ENCODE data around the gene CDK14. TPM values are rescaled to one million over a fixed set of nuclear protein-coding genes. Genes with fewer than 3 reads are reported as not detected.
"Not testable (repeated sequence)": the region's sequence is repeated elsewhere in the genome, so short reads cannot be mapped to it uniquely, and the experiment has no call there.

Gene CDK14
- total RNA-seq, 1 donor = 41.0 TPM

DNA sequence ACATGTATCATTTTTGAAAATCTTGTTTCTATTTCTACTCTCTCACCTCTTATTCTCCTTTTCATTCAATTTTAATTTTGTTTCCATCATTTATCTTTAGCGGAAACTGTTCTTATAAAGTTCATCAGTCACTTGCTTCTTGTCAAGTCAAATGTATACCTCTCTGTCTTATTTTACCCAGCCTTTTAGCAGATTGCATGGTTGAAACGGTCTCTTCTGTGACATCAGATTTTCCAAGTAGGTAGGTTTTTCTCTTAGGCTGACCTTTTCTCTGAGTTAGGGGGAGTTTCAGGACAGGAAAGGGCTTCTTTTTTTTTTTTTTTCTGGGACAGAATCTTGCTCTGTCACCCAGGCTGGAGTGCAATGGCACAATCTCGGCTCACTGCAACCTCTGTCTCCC is 195.5 kb downstream of the CDK14 start:
- TF ChIP-seq, protein P1, sequence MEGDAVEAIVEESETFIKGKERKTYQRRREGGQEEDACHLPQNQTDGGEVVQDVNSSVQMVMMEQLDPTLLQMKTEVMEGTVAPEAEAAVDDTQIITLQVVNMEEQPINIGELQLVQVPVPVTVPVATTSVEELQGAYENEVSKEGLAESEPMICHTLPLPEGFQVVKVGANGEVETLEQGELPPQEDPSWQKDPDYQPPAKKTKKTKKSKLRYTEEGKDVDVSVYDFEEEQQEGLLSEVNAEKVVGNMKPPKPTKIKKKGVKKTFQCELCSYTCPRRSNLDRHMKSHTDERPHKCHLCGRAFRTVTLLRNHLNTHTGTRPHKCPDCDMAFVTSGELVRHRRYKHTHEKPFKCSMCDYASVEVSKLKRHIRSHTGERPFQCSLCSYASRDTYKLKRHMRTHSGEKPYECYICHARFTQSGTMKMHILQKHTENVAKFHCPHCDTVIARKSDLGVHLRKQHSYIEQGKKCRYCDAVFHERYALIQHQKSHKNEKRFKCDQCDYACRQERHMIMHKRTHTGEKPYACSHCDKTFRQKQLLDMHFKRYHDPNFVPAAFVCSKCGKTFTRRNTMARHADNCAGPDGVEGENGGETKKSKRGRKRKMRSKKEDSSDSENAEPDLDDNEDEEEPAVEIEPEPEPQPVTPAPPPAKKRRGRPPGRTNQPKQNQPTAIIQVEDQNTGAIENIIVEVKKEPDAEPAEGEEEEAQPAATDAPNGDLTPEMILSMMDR (IDR thresholded peaks at IDR 0.05; ENCODE audit: insufficient read depth, low read depth, low read length) = no peak
- H3K4me3 ChIP-seq (ENCODE audit: low read depth, low read length) = no peak overlapping the region
- no peak for DNase-seq (ENCODE audit: low read depth)

DNA sequence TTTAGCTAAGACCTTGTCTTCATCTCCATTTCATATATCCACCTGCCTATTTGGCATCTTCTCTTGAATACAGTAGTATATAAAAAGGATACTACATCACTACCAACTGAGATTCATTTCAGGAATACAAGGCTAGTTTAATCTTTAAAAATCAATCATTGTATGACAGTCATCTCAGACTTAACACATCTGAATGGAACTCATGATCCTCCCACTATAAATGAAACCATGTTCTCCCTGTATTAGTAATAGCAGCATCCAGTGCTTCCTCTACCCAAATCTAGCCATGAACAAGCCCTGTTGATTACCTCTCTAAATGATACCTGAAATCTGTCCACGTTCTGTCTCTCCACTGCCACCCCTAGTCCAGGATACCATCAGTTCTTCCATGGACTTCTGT is 196.2 kb downstream of the CDK14 start:
- no peak for DNase-seq (ENCODE audit: low read depth)
- TF ChIP-seq, protein P1 (IDR thresholded peaks at IDR 0.05; ENCODE audit: insufficient read depth, low read depth, low read length) = no peak
- no peak overlapping the region for H3K4me3 ChIP-seq (ENCODE audit: low read depth, low read length)

DNA sequence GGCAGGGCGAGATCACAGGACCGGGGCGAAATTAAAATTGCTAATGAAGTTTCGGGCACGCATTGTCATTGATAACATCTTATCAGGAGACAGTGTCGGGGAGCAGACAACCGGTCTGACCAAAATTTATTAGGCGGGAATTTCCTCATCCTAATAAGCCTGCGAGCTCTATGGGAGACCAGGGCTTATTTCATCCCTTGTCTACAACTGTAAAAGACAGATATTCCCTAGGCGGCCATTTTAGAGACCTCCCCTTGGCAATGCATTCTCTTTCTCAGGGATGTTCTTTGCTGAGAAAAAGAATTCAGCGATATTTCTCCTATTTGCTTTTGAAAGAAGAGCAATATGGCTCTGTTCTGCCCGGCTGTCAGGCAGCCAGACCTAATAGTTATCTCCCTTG is 198.1 kb downstream of the CDK14 start:
- not testable (repeated sequence) for DNase-seq (ENCODE audit: low read depth); H3K4me3 ChIP-seq (ENCODE audit: low read depth, low read length)

DNA sequence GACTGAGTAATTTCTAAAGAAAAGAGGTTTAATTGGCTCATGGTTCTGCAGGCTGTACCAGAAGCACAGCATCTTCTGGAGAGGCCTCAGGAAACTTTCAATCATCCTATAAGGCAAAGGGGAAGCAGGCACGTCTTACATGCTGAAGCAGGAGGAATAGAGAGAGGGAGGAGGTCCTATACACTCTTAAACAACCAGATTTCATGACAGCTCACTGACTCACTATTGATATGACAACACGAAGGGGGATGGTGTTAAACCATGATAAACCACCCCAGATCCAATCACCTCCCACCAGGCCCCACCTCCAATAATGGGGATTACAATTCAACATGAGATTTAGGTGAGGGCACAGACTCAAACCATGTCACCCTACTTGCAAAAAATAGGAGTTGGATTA is 201.5 kb downstream of the CDK14 start:
- no peak overlapping the region for H3K4me3 ChIP-seq (ENCODE audit: low read depth, low read length)
- DNase-seq (ENCODE audit: low read depth) = no peak
- TF ChIP-seq, protein P1 (IDR thresholded peaks at IDR 0.05; ENCODE audit: insufficient read depth, low read depth, low read length) = no peak

DNA sequence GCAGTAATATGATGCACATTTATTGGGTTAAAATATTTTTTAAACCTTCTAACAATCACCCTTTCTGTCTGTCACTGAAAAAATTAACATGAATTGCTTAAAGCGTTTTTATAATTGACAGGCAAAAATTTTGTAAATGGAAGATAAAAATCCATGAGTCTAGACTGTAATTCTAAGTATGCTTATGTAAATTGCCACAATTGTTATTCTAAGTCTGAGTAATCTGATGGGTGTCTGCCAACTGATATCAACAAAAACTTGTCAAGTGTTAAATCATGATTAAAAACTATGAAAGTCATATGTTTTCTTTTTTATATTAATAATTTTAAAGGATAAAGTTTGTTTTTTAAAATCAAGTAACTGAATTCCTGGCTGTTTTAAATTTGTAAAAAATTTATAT is 208.2 kb downstream of the CDK14 start:
- H3K4me3 ChIP-seq (ENCODE audit: low read depth, low read length) = no peak overlapping the region
- DNase-seq (ENCODE audit: low read depth) = no peak
- TF ChIP-seq, protein P1 (IDR thresholded peaks at IDR 0.05; ENCODE audit: insufficient read depth, low read depth, low read length) = no peak

DNA sequence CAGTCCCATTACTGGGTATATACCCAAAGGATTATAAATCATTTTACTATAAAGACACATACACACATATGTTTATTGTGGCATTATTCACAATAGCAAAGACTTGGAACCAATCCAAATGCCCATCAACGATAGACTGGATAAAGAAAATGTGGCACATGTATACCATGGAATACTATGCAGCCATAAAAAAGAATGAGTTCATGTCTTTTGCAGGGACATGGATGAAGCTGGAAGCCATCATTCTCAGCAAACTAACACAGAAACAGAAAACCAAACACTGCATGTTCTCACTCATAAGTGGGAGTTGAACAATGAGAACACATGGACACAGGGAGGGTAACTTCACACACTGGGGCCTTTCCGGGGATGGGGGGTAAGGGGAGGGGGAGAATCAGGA is 219.4 kb downstream of the CDK14 start:
- not testable (repeated sequence) for DNase-seq (ENCODE audit: low read depth); H3K4me3 ChIP-seq (ENCODE audit: low read depth, low read length)

DNA sequence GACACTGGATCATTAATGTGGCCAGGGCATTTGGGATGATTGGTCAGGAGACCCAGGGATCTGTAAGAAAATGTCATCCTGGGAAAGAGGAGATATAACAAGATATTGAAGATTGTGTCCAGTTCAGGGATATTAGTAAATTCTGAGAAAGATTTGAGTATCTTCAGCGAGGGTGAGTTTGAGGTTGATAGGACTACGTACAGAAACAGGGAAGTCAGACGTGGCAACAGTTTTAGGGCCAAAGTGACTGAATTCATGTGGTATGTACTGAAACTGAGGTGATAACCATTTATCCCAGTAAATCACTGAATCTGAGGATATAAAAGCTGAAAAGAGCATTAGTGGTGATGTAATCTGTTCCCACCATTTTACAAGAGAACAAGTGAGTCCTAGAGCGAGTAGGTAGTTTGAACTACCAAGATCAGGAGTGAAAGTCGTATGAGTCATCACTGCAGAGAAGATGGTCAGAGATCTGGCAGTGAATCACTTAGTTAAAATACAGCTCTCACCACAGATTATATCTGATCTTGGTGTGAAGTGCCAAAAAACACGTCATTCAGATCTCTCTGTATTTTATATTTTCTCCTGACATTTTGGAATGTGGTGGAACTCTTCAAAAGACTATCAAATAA is 220.5 kb downstream of the CDK14 start:
- no peak overlapping the region for H3K4me3 ChIP-seq (ENCODE audit: low read depth, low read length)
- DNase-seq (ENCODE audit: low read depth) = peak; percentile 96
- TF ChIP-seq, protein P1 (IDR thresholded peaks at IDR 0.05; ENCODE audit: insufficient read depth, low read depth, low read length) = no peak

DNA sequence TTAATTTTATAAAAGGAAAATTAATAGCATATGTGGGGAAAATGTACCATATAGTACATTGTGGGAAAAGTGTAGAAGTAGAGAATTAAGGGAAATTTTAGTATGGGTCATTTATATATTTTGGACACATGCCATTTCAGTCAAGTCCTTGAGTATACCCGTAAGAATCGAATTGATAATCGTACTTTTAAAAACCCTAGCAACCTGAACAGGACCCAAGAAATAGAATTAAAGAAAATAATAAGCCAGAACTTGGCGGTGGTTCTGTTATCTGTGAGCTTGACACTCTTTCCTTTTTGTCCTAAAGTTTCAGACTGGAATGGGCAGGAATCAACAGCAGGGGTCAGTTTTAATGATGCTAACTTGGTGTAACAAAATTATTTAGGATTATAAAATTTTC is 221.0 kb downstream of the CDK14 start:
- TF ChIP-seq, protein P1 (IDR thresholded peaks at IDR 0.05; ENCODE audit: insufficient read depth, low read depth, low read length) = no peak
- no peak overlapping the region for H3K4me3 ChIP-seq (ENCODE audit: low read depth, low read length)
- no peak for DNase-seq (ENCODE audit: low read depth)
